GM13977 (cell line): ENCODE data around the gene LYPD6B.

Experiments
- DNase-seq: peaks from one replicate; pipeline ENCODE4 v3.0.0; 2012; ENCODE audit warnings: low spot score
- in situ Hi-C: fragments of 300-500 bp; cut with MboI; formaldehyde crosslinking; loops from one replicate; pipeline ENCODE4 v1.12.0; 2022; ENCODE audit warnings: low sequenced_read_pairs, low pct_unique_long_range_greater_than_20kb, mixed read lengths, inconsistent platforms; ENCODE audit not compliant: unreplicated experiment
- TF ChIP-seq, protein P1 (sequence below): IDR thresholded peaks from 2 replicates; pipeline ENCODE4 v1.5.1; 2012; ENCODE audit warnings: mild to moderate bottlenecking, control low read depth; ENCODE audit not compliant: insufficient read depth; ENCODE audit errors: extremely low read depth, missing control alignments

LYPD6B gene

DNA sequence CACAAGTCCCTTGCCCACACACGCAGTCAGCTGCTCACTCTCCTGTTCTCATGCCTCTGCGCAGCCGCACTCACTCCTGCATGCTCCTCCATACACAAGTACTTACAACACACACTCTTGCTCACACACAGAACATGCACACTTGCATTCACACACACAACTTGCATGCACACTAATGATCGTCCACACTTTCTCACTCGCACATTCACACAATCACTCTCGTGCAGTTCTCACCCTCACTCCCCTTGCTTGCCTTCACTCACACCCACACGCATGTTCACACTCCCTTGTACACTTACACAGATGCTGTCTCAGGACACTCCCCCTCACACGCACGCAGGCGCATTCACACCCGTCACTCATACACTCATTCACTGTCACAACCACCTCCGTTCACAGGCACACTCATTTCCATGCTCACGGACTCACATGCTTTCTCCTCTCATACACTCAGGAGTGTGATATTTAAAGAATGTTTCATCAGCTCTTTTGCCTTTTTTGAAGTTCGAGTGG is 36.1 kb upstream of the LYPD6B start:
- in situ Hi-C loops: no loop called here
- no peak for DNase-seq
- TF ChIP-seq, protein P1, sequence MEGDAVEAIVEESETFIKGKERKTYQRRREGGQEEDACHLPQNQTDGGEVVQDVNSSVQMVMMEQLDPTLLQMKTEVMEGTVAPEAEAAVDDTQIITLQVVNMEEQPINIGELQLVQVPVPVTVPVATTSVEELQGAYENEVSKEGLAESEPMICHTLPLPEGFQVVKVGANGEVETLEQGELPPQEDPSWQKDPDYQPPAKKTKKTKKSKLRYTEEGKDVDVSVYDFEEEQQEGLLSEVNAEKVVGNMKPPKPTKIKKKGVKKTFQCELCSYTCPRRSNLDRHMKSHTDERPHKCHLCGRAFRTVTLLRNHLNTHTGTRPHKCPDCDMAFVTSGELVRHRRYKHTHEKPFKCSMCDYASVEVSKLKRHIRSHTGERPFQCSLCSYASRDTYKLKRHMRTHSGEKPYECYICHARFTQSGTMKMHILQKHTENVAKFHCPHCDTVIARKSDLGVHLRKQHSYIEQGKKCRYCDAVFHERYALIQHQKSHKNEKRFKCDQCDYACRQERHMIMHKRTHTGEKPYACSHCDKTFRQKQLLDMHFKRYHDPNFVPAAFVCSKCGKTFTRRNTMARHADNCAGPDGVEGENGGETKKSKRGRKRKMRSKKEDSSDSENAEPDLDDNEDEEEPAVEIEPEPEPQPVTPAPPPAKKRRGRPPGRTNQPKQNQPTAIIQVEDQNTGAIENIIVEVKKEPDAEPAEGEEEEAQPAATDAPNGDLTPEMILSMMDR: no peak

DNA sequence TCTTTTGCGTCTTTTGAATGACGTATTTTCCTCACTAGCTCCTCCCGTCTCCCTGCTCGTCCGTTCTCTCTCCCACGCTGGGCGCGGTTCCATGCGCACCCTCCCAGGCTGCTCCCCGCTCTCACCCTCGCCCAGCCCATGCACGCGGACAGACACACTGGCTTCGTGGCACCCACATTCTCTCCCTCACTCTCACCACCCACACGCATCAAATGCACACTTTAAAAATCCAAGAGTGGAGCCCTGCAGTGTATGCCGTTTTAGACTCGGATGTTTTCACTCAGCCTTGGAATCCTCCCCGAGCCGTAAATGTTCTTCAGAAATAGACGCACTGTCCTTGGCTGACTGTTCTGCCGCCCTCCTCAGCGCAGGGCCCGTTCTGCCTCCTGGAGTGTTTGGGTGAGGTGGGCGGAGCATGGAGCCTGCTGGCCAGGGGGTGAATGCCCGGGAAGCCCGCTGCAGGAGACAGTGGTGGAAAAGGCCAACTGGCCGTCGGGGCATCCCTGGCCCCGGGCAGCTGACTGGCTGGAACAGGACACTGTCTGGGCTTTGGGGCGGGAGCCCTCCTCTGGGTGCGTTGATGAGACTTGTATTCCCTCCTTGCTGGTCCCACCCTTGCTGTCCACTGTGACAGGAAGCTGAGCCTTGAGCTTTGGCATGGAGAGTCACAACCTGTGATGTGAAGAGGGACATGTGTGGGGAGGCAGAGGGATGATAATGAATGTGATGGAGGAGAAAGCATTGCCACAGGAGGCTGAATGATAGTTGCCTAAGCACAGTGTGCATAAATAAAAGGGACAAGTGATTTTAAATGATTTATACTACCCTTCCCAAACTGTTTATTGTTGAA is 35.4 kb upstream of the LYPD6B start:
- in situ Hi-C loops: no loop called here
- no peak for DNase-seq
- TF ChIP-seq, protein P1: no peak

DNA sequence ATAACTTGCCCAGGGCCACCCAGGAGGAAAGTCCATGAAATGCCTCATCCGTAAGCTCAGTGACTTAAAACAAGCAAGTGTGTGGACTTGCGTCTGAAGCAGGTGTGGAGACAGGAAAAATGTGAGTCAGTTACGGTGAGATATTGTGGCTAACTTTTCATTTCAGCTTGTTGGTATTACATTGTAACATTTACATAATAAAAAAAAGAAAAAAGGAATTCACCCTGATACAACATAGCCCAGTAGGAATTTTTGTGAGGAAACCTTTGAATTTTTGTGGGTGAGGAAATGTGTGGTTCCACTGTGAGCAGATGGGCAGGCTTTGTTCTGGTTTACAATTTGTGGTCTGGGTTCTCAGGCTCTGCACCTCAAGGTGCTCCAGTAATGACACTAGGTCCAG is 33.7 kb upstream of the LYPD6B start:
- in situ Hi-C loops: no loop called here
- DNase-seq: no peak
- TF ChIP-seq, protein P1: no peak

DNA sequence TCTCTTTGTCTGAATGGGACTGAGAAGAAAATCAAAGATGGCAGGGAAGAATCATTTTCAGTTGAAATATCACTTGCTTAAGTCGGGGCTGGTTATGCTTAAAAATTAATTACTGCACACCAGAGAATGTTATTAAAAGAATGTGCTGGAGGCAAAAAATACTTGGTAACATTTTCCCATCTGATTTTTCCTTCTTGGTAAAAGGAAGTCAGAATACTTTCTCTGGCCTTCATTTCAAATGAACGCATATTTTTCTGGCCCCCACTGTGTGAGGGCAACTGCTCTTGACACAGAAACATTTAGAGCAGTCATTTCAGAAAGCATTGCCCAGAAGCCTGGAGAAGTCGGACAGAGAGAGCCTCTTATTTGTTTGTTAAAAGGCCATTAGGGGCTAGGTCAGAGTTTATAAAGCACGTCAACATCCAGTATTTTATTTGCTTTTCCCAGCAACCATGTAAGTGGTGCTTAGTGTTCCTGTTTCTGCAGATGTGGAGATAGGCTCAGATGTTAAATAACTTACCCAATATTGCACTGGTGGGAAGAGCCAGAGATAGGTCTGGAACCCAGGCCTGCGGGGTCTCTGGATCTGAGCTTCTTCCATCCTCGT is 32.9 kb upstream of the LYPD6B start:
- TF ChIP-seq, protein P1: no peak
- in situ Hi-C loops: no loop called here
- DNase-seq: no peak

DNA sequence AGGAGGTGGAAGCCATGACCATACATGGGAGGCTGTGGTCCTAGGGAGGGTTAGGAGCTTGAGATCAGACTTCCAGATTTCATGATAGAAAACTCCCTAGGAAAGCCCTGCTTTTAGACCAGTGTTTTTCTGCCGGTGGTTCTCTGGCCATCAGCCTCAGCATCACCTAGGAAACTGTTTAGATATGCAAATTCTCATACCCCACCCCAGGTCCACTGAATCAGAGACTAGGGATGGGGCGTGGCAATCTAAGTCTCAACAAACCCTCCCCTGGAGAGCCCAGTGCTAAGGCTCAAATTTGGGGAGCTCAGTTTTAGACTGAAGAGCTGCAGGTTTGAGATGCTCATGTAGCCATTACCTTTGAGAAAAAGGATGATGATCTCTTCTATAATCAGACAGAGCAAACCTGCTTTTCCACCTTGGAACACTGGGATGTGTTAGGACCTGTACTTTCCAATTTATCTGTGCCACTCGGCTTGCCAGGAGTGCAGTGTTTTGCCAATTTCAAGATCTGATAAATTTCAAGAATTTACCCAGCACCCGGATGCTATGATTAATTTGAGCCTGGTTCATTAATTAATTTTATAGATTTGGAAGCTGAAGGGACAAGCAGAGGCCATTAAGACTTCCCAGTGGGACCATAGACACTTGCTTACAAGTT is 31.5 kb upstream of the LYPD6B start:
- in situ Hi-C loops: no loop called here
- TF ChIP-seq, protein P1: no peak
- DNase-seq: no peak

DNA sequence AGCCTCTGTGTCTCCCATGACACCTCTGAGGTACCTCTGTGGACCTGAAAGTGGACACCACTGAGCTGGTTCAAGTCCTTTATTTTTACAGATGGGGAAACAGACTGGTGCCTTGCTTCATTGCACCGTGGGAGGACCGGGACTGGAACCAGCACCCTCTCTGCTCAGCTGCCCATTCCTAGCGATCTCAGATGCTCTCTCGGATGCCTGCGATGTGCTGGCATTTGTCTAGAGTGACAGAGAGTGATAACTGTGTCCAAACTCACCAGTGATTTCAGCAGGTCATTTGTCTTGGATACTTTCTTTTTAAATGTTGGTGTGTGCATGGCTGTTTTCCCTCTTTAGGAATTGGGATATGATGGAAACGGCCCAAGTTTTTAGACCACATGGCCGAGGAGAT is 30.1 kb upstream of the LYPD6B start:
- in situ Hi-C loops: no loop called here
- no peak for DNase-seq
- TF ChIP-seq, protein P1: no peak
